Right forelimb (tissue), 1 donor: ENCODE data around the gene SDC1.
"Not testable (repeated sequence)": the region's sequence is repeated elsewhere in the genome, so short reads cannot be mapped to it uniquely, and the experiment has no call there.

Source experiments
- DNase-seq: peaks from one replicate; pipeline ENCODE4 v3.0.0-alpha.2; 2018

Gene SDC1, protein sequence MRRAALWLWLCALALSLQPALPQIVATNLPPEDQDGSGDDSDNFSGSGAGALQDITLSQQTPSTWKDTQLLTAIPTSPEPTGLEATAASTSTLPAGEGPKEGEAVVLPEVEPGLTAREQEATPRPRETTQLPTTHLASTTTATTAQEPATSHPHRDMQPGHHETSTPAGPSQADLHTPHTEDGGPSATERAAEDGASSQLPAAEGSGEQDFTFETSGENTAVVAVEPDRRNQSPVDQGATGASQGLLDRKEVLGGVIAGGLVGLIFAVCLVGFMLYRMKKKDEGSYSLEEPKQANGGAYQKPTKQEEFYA

DNA sequence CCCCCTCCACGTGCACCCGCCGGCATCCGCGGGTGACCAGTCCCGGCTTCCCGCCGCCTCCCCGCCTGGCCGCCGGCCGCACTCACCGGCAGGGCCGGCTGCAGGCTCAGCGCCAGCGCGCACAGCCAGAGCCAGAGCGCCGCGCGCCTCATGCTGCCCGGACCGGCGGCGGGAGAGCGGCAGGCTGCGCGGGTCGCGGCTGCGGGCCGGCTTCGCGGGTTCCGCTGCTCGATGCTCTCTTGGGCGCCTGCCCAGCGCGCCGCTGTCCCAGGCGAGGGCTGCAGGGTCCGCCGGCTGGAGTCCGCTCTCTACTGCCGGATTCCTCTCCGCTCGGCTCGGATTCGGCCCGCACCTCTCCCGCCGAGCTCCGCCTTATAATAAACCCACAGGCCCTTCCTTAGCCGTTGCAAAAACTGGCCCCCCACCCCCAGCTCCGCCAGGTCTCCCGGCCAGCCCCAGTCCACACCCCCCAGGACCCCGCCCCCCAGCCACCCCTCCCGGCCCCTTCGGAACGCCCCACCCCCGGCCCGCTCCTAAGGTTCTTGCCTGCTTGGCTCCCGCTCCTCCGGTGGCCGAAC, at the start of gene SDC1:
Gene SDC1, minus strand, starts transcription at position 415 of the 578 bp plus-strand sequence. Its CDS starts 263 bp downstream, at position 152.
- peak; percentile 85 for DNase-seq

DNA sequence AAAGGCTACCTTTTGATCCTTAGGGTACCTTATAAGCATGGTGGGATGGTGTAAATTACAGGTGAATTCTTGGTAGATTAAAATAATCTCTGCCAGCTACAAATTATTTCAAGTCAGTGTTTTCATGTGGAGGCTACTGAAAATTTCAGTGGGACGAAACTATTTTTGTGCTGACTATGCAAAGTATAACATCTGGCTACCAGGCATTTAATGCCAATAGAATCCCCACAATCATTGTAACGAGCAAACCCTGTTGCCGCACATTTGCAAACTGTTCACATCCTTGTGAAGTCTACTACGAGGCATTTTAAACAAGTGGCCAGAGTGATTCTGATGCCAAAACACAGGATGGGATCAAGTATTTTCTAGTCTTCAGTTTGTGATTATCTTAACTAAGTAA, 48.1 kb upstream of the SDC1 start:
- DNase-seq = no peak

DNA sequence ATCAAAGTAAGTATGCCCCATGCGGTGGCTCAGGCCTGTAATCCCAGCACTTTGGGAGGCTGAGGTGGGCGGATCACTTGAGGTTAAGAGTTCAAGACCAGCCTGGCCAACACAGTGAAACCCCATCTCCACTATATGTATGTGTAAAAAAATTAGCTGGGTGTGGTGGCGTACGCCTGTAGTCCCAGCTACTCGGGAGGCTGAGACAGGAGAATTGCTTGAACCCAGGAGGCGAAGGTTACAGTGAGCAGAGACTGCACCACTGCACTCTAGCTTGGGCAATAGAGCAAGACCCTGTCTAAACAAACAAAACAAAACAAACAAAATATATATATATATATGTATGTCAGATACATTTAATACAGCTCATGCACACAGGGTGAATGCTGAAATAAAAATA, 43.4 kb upstream of the SDC1 start:
- DNase-seq = not testable (repeated sequence)

DNA sequence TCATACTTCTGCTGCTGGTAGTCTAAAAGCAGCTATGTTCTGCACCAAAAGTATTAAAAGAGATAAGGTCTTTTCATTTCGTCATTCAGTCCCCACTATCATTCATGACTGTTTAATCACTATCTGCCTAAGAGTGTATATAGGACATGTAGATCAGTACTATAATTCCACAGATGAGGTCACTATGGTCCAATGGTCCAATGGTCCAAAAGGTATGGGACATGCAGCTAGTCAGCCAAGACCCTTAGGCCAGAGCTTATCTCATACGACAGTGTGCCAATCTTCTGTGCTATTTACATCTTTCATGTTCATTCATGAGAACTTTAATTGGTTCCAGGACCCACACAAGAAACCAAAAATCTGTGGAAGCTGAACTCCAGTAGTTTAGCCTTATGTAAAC, 42.6 kb upstream of the SDC1 start:
- DNase-seq = no peak

DNA sequence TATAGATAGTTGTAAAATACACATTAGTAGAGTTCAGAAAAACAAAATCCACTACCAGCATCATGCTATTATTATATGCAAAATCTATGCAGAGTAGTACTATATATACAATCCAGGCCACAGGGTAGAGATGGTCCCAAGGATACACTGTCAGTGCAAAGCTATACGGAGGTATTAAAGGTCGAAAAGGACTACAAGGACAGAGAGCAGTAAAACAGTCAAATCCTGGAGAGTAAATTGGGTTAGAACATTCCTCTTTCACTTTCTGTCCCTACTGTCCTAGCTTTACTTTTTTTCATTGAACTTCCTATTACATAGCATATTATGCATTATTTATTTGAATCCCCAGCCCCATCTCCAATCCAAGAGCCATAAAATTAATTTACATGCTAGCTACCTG, 39.7 kb upstream of the SDC1 start:
- DNase-seq = no peak

DNA sequence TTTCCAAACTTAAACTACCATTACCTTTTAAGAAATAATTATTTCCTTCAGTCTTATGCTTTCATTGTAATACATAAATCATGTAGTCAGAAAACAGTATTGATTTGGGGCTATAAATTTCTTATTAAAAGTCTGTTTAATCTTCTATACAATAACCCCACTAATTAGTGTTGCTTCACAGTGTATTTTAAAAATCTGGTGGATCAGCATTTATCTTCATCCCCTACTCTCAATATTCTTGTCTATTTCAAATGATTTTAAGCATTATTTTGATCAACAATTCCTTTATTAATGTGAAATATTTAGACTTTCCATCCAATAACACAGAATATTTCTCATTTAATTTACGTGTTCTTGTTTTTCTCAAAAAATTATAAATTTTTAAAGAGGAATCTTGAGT, 32.5 kb upstream of the SDC1 start:
- DNase-seq = no peak

DNA sequence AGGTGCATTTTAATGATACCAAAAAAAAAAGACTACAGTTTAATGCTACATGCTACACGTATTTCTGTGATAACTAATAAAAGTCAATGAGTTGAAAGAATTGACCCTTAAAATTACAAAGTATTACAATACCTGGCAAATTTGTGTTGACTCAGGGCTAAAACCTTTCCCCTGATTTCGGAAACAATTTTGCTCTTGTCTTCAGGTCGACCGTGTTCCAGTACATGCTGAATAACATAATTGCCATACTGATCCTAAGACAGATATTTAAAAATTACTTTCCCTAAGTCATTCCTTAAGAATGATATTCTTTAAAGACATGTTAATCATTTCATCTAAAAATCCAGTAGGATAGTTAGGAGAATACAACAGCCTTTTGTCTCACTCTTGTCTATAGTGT, 29.8 kb upstream of the SDC1 start:
- DNase-seq = no peak

DNA sequence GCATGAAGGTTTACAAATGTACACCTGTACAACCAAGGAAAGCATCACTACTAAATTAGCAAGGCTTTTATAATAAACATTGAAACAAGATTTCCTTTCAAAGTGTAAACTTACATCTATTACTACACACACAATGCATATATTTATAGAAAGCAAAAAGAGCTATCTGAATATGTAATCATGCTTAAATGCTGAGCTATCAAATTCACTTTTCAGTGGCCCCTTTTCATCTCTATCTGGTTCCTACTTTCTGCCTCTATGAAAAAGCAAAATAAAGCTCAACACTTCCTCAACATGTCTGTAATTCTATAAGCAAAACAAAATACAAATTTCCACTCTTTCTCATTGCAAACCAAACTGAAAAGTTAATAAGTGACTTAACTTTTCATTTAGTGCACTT, 25.5 kb upstream of the SDC1 start:
- DNase-seq = no peak

DNA sequence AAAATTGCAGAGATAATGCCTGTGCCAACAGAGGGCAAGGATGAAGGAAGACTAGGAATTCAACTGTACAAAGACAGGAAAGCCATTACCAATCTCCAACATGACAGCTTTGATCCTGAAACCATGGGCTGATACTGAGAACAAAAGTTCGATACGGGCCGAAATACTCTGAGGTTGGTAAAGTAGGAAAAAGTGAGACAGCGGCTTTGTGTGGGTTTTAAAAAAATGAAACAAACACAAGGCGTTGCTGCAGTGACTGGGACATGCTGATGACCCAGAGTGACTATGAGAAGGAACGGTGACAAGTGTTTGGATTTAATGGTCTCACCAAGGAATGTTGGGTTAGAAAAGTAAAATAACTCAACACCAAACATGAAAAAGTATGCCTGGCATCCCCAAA, 24.2 kb upstream of the SDC1 start:
- DNase-seq = no peak

DNA sequence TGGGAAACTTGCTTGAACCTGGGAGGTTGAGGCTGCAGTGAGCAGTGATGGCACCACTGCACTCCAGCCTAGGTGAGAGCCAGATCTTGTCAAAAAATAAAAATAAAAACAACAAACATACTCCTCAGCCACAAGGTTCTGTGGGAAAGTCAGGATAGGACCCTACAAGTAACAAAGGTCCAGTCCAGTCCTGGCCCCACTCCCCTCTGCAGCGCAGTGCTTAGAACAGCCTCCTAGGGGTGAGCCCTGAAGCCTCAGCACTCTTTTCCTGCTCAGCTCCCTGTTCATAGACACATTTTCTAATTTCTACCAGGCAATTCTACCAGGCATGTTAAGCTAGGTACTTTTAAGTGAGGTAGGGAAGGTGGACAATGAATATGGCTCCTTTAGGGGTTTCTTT, 22.2 kb upstream of the SDC1 start:
- no peak for DNase-seq

DNA sequence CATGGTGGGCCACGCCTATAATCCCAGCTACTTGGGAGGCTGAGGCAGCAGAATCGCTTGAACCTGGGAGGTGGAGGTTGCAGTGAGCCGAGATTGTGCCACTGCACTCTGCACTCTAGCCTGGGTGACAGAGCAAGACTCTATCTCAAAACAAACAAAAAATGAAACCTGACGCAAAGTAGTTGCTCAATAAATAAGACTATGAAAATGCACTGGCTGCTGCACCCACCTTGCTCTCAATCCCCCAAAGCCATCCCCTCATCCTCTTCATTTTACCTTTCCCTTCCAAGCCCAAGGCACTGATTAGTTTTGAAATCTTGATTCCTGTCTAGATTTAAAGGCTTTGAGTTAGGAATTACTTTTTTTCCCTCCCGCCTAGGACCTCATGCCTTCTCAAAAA, 18.7 kb upstream of the SDC1 start:
- DNase-seq = not testable (repeated sequence)

DNA sequence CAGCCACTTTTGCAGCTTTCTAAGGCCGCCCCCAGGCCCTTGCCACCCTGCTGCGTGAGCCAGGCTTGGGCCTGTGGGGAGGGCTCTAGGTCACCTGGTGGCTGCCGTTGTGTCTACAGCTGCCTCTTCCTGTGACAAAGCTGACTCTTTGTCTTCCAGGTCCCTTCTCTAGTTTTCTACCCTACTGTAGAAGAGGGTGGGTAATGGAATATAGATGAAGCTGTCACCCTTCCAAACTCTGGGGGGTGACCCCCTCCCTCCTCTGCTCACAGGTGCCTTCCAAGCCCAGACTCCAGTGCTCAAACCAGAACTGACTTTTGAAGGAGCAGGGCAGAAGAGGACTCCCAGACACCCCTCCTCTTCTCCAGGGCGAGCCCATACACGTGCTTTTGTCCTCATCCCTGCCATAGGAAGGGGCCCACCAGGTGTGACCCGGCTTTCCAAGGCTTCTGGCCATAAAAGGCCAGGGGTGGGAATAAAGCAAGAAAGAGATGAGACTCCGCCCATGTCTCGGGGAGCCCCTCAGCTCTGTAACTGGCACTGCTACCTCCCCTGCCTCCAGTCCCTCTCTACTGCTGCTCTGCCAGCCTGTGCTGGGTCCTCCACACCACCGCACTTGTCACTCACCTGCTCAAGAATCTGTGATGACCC, 17.9 kb upstream of the SDC1 start:
- DNase-seq = no peak

DNA sequence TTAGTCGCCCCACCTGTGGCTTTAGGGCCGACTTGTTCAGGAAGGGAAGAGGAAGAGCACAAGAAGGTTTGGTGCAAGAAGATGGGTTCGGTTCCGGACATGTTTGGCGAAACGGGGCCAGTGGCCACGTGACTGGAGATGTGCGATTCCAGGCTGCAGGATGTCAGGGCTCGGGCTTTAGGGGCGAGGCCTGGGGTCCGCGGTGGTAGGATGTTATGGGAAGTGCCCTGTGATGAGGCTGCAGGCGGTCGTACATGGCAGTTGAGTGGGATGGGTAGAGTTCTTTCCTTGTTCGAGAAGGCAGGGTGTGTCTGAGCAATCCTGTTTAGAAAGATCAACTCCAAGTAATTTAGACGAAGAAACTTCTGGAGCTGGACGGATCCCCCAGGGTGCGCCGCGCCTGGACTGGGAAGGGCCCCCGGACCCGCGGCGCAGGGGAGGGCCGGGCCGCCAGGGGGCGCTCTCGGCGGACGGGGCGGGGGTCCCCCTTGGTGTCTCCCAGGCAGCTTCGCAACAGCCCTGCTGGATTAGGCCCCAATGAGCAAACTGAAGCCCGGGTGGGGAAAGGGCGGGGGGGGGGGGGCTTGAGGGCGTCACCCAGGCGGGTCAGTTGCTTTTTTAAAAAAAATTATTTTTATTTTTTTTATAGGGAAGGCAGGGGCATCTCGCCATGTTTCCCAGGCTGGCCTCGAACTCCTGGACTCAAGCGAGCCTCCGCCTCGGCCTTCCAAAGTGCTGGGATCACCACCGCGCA, 17.2 kb upstream of the SDC1 start:
- DNase-seq = no peak

DNA sequence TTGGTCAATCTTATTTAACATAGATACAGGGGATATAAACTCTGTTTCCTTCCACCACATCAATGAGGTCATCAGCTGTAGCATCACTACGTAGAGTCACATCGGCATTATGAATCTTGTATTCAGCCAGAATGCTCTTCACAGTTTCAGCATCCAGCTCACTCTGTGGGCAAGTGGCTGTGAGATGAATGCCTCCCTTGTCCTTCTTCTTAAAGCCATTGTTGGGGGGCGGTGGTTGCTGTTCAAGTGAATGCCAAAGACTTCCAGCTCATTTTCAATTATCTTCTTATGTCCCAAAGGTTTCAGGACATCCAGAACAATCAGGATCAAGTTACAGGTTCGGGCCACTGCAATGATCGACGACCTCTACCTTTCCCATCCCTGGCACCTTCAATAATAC, 15.4 kb upstream of the SDC1 start:
- not testable (repeated sequence) for DNase-seq

DNA sequence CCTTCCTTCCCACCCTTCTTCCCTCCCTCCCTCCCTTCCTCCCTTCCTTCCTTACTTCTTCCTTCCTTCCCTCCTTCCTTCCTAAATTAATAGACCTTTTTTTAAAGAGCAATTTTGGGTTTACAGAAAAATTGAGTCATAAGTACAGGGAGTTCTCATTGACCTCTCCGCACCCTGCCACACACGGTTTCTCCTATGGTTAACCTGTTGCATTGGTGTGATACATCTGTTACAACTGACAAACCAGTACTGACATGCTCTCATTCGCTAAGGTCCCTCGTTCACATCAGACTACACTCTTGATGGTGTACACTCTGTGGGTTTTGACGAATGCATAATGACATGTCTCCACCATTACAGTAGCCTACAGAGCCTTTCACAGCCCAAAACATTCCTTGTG, 11.6 kb upstream of the SDC1 start:
- DNase-seq = no peak

DNA sequence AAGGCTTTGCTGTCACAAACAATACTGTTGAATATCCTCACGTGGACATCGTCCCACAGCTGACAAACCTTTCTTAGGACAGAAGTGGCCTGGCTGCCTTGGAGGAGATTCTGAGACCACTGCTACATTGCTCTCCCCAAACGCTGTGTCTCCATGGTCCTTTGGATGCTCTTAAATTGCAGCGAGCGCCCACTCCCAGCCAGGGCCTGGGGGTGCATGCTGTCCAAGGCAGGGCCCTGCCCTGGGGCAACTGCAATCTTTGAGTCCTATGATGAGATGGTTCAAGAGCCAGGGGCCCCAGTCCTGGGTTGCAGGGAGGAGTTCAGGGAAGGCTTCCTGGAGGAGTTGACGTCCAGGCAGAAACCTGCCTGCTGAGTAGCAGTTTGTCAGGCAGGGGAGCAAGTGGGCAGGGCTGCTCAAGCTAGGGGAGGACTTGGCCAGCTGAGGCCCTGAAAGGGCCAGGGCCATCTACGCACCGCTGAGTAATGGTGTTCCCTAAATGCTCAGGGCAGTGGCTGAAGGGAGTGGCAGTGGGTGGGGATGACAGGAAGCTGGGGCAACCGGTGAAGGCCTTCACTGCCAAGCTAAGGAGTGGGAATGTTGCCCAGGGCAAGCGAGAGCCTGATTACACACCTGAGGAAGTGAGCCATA, 10.8 kb upstream of the SDC1 start:
- no peak for DNase-seq

DNA sequence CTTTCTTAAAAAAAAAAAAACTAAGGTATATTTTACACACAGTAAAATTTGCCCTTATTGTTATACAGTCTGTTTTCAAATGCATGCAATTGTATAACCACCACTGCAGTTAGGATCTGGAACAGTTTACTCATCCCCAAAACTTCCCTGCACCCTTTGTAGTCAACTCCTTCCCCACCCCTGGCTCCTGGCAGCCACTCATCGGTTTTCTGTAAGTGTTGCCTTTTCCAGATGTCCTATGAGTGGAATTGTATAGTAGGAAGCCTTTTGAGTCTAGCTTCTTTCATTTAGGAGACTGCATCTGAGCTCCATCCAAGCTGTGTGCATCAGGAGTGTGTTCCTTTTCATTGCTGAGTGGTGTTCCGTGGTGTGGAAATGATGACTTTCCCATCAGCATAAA, 9.7 kb upstream of the SDC1 start:
- not testable (repeated sequence) for DNase-seq

DNA sequence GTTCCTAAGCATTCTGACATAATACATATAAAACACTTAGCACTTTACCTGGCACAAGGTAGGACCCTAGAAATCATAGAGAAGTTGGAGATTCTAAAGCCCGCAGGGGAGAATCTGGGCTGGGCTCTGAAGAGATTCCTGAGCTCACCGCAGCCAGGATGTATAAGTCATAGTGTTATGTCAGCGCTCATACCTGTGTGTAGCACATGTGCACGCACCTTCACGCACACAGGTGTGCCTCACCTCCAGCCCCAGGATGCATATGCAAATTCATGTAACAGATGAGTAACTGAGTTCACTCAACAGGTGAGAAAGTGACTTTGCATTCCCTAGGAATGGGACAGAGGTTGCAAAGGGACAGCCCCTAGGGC, 7.9 kb upstream of the SDC1 start:
- no peak for DNase-seq

DNA sequence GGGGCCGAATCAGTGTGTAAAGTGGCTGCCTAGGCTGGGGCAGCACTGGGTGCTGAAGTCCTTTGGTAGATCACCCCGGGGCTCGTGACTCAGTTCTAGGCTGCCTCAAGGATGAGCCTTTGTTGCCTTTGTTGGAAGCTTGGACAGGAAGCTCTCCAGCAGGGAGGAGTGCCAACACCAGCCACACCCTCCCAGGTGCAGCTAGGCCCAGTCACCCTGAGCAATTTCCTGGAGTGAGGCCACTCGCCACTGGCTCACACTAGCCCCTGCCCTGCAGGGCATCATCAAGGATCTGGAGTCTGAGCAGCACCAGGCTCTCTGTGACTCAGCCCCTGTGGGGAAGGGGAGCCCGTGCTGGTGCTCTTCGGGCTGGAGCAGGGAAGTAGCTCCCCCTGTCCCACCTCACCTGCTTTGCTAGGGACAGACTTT, 6.7 kb upstream of the SDC1 start:
- no peak for DNase-seq

DNA sequence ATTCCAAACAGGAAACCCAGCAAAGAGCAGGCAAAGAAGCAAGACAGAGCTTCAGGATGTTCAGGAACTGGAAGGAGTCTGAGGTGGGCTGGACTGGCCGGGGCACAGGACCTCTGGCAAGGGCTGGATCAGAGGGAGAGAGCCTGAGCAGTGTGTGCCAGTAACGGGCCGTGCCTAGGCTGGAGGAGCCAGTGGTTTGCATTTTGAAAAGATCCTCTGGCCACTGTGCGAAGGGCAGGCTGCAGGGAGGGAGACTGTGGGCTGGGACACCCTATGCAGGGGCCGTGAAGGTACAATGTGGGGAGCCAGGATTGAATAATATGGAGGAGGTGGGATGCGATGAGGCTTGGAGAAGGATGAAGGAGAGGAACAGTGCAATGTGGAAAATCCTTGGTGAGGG, 6.2 kb upstream of the SDC1 start:
- no peak for DNase-seq

DNA sequence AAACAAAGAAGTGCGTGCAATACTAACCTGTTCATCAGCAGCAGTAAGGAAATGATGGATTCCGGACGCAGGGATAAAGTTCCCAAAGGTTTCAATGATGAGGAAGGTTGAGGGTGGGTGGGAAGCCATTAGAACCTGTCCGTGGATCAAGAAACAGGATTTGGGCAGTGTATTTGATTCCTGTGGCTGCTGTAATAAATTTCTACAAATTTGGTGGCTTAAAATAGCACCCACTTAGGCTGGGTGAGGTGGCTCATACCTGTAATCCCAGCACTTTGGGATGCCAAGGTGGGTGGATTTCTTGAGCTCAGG, 5.1 kb upstream of the SDC1 start:
- no peak for DNase-seq

DNA sequence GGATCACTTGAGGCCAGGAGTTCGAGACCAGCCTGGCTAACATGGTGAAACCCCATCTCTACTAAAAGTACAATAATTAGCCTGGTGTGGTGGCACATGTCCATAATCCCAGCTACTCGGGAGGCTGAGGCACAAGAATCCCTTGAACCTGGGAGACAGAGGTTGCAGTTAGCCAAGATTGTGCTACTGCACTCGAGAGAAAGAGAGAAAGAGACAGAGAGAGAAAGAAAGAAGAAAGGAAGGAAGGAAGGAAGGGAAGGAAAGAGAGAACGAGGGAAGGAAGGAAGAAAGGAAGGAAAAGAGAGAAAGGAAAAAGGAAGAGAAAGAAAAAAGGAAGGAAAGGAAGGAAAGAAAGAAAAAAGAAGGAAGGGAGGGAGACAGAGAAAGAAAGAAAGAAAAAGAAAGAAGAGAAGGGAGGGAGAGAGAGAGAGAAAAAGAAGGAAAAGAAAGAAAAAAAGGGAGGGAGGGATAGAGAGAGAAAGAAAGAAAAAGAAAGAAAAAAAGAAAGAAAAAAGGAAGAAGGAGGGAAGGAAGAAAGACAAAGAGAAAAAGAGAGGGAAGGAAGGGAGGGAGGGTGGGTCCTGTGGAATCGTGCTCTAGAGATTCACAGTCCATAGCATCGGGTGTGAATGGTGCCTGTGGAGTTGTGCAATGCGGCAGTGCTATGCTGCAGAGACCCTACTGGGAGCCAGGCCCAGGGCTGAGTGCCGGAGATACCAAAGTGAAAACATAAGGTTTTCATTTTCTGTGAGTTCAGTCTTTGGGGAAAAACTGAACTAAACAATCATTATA, 4.6 kb upstream of the SDC1 start:
- peak; percentile 52 for DNase-seq
